HepG2 (cell line): ENCODE measurements around the gene ZC3H4. TPM values are rescaled to one million over a fixed set of nuclear protein-coding genes. Genes with fewer than 3 reads are reported as not detected.

ENCODE experiments used
- ATF1 ChIP-seq: IDR thresholded peaks from 2 replicates; pipeline ENCODE4 v1.6.1; 2016; ENCODE audit warnings: mild to moderate bottlenecking, control low read depth
- NCOA1 ChIP-seq: sonication (generic); formaldehyde crosslinking; IDR thresholded peaks from 2 replicates; pipeline ENCODE4 v1.9.0; 2021; ENCODE audit warnings: missing genetic modification reagents
- NFYB ChIP-seq: sonication (generic); formaldehyde crosslinking; IDR thresholded peaks from 2 replicates; pipeline ENCODE4 v1.4.0; 2020; ENCODE audit warnings: missing genetic modification reagents
- TCF12 ChIP-seq, 2 experiments: fragments of 450-650 bp in 1 of 2; sonication (generic) in 1 of 2; formaldehyde crosslinking in 1 of 2; IDR thresholded peaks; 2 replicates each; pipeline versions ENCODE4 v1.6.1 to v1.8.0; 2017 to 2022; ENCODE audit warnings: antibody characterized with exemption in 1 of 2, mild to moderate bottlenecking in 1 of 2, missing genetic modification reagents in 1 of 2, moderate library complexity in 1 of 2
- ZNF143 ChIP-seq: sonication (generic); formaldehyde crosslinking; IDR thresholded peaks from 2 replicates; pipeline ENCODE4 v1.4.0; 2020; ENCODE audit warnings: missing genetic modification reagents
- ZNF354B ChIP-seq: sonication (generic); formaldehyde crosslinking; IDR thresholded peaks from 2 replicates; pipeline ENCODE4 v1.8.0; 2022; ENCODE audit warnings: mild to moderate bottlenecking, missing genetic modification reagents
- ZNF768 ChIP-seq: sonication (generic); formaldehyde crosslinking; IDR thresholded peaks from 2 replicates; pipeline ENCODE4 v1.4.0; 2020; ENCODE audit warnings: missing genetic modification reagents
- polyA plus RNA-seq, 8 experiments: library from polyadenylated mRNA; depleted of rRNA in 3 of 8; stranded (reverse) in 7 of 8; unstranded in 1 of 8; fragments of >200 nt; fragmentation: Illumina TruSeq in 4 of 8; extraction: Trizol in 4 of 8; gene quantifications; 2 replicates each; pipeline versions ENCODE4 v1.2.1 to v1.2.3, GENCODE V29; 2011 to 2016; ENCODE audit warnings: low read depth in 4 of 8, missing spikeins in 1 of 8, mixed read lengths in 1 of 8; ENCODE audit not compliant: insufficient read depth in 1 of 8
- total RNA-seq, 5 experiments: library from RNA; depleted of rRNA; stranded (reverse); fragments of >200 nt; fragmentation: Illumina TruSeq; extraction: Trizol; gene quantifications; 2 replicates each; pipeline ENCODE4 v1.2.3, GENCODE V29; 2016; ENCODE audit warnings: low read depth in 1 of 5
- TF ChIP-seq, protein P1 (sequence below): sonication (generic); formaldehyde crosslinking; IDR thresholded peaks from 2 replicates; pipeline ENCODE4 v1.4.0; 2020; ENCODE audit warnings: missing genetic modification reagents, mild to moderate bottlenecking, borderline replicate concordance
- TF ChIP-seq, protein P2 (sequence below): sonication (generic); formaldehyde crosslinking; IDR thresholded peaks from 2 replicates; pipeline ENCODE4 v1.4.0; 2020; ENCODE audit warnings: missing genetic modification reagents, borderline replicate concordance
- TF ChIP-seq, protein P3 (sequence below): sonication (generic); formaldehyde crosslinking; IDR thresholded peaks from 2 replicates; pipeline ENCODE4 v1.4.0; 2020; ENCODE audit warnings: mild to moderate bottlenecking, missing genetic modification reagents
- TF ChIP-seq, protein P4 (sequence below): sonication (generic); formaldehyde crosslinking; IDR thresholded peaks from one replicate; pipeline ENCODE4 v1.5.1; 2020; ENCODE audit warnings: mild to moderate bottlenecking, missing genetic modification reagents; ENCODE audit errors: not compliant biosample characterization

The ZC3H4 gene
- total and polyA plus RNA-seq, 2 of the 13 experiments (the other 11 are each of a cell fraction or from before 2014, with no cell fraction given), result 1.8 to 10.7 TPM

DNA sequence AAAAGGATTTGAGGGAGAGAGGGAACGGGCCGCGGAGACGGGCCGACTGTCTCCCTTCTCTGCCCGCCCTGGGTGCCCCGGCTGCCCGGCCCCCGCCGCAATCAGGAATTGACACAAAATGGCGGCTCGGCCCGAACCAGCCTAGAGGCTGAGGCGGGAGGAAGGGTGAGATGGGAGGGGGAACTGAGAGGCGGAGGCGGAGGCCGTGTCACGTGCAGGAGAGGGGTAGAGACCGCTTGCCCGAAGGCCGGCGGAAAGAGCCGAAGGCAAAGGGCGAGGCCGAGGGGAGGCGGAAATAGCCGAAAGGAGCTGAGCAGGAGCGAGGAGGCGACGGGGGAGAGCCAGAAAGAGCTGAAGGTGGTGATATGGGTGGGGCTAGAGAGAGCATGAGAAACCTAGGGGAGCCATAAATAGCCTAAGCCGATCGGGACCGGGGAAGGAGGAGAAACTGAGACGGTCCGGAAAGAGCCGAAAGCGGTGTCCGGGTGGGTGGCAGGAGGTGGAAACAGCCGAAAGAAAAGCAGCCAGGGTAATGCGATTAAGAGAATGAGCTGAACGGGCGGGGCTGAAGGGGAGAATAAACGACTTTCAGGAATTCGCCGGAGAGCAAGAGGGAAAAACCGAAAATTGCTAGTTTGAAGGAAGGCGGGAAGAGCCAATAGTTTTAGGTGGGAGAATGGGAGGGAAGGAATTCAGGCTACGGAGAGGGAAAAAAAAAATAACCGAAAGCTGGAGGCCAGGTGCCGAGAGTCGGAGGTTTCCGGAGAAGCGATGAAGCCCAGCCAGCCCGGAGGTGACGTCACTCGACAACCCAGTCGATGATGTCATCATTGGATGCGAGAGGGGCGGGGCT lies at the start of gene ZC3H4 (continued):
- TF ChIP-seq, protein P1, sequence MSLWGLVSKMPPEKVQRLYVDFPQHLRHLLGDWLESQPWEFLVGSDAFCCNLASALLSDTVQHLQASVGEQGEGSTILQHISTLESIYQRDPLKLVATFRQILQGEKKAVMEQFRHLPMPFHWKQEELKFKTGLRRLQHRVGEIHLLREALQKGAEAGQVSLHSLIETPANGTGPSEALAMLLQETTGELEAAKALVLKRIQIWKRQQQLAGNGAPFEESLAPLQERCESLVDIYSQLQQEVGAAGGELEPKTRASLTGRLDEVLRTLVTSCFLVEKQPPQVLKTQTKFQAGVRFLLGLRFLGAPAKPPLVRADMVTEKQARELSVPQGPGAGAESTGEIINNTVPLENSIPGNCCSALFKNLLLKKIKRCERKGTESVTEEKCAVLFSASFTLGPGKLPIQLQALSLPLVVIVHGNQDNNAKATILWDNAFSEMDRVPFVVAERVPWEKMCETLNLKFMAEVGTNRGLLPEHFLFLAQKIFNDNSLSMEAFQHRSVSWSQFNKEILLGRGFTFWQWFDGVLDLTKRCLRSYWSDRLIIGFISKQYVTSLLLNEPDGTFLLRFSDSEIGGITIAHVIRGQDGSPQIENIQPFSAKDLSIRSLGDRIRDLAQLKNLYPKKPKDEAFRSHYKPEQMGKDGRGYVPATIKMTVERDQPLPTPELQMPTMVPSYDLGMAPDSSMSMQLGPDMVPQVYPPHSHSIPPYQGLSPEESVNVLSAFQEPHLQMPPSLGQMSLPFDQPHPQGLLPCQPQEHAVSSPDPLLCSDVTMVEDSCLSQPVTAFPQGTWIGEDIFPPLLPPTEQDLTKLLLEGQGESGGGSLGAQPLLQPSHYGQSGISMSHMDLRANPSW (CRISPR knock-in tag), result peak; percentile 49; the same call in 1 of the 2 replicates
- TF ChIP-seq NFYB (CRISPR knock-in tag) (no peak), ATF1 (CRISPR knock-in tag) (peak; percentile 93), ZNF354B (CRISPR knock-in tag) (no peak), ZNF143 (CRISPR knock-in tag) (no peak), ZNF768 (peak; percentile 53; the same call in 1 of the 2 replicates), NCOA1 (CRISPR knock-in tag) (no peak), TCF12 (IDR thresholded peaks at IDR 0.05) (no peak), TCF12 (CRISPR knock-in tag; IDR thresholded peaks at IDR 0.05) (peak; percentile 81)
- TF ChIP-seq, protein P2, sequence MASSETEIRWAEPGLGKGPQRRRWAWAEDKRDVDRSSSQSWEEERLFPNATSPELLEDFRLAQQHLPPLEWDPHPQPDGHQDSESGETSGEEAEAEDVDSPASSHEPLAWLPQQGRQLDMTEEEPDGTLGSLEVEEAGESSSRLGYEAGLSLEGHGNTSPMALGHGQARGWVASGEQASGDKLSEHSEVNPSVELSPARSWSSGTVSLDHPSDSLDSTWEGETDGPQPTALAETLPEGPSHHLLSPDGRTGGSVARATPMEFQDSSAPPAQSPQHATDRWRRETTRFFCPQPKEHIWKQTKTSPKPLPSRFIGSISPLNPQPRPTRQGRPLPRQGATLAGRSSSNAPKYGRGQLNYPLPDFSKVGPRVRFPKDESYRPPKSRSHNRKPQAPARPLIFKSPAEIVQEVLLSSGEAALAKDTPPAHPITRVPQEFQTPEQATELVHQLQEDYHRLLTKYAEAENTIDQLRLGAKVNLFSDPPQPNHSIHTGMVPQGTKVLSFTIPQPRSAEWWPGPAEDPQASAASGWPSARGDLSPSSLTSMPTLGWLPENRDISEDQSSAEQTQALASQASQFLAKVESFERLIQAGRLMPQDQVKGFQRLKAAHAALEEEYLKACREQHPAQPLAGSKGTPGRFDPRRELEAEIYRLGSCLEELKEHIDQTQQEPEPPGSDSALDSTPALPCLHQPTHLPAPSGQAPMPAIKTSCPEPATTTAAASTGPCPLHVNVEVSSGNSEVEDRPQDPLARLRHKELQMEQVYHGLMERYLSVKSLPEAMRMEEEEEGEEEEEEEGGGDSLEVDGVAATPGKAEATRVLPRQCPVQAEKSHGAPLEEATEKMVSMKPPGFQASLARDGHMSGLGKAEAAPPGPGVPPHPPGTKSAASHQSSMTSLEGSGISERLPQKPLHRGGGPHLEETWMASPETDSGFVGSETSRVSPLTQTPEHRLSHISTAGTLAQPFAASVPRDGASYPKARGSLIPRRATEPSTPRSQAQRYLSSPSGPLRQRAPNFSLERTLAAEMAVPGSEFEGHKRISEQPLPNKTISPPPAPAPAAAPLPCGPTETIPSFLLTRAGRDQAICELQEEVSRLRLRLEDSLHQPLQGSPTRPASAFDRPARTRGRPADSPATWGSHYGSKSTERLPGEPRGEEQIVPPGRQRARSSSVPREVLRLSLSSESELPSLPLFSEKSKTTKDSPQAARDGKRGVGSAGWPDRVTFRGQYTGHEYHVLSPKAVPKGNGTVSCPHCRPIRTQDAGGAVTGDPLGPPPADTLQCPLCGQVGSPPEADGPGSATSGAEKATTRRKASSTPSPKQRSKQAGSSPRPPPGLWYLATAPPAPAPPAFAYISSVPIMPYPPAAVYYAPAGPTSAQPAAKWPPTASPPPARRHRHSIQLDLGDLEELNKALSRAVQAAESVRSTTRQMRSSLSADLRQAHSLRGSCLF (CRISPR knock-in tag), result no peak; the same call in 1 of the 2 replicates
- TF ChIP-seq, protein P3, sequence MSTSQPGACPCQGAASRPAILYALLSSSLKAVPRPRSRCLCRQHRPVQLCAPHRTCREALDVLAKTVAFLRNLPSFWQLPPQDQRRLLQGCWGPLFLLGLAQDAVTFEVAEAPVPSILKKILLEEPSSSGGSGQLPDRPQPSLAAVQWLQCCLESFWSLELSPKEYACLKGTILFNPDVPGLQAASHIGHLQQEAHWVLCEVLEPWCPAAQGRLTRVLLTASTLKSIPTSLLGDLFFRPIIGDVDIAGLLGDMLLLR (CRISPR knock-in tag), result 0 out of 2 replicates have a peak, but pooled peaks have one; percentile 32
- TF ChIP-seq, protein P4, sequence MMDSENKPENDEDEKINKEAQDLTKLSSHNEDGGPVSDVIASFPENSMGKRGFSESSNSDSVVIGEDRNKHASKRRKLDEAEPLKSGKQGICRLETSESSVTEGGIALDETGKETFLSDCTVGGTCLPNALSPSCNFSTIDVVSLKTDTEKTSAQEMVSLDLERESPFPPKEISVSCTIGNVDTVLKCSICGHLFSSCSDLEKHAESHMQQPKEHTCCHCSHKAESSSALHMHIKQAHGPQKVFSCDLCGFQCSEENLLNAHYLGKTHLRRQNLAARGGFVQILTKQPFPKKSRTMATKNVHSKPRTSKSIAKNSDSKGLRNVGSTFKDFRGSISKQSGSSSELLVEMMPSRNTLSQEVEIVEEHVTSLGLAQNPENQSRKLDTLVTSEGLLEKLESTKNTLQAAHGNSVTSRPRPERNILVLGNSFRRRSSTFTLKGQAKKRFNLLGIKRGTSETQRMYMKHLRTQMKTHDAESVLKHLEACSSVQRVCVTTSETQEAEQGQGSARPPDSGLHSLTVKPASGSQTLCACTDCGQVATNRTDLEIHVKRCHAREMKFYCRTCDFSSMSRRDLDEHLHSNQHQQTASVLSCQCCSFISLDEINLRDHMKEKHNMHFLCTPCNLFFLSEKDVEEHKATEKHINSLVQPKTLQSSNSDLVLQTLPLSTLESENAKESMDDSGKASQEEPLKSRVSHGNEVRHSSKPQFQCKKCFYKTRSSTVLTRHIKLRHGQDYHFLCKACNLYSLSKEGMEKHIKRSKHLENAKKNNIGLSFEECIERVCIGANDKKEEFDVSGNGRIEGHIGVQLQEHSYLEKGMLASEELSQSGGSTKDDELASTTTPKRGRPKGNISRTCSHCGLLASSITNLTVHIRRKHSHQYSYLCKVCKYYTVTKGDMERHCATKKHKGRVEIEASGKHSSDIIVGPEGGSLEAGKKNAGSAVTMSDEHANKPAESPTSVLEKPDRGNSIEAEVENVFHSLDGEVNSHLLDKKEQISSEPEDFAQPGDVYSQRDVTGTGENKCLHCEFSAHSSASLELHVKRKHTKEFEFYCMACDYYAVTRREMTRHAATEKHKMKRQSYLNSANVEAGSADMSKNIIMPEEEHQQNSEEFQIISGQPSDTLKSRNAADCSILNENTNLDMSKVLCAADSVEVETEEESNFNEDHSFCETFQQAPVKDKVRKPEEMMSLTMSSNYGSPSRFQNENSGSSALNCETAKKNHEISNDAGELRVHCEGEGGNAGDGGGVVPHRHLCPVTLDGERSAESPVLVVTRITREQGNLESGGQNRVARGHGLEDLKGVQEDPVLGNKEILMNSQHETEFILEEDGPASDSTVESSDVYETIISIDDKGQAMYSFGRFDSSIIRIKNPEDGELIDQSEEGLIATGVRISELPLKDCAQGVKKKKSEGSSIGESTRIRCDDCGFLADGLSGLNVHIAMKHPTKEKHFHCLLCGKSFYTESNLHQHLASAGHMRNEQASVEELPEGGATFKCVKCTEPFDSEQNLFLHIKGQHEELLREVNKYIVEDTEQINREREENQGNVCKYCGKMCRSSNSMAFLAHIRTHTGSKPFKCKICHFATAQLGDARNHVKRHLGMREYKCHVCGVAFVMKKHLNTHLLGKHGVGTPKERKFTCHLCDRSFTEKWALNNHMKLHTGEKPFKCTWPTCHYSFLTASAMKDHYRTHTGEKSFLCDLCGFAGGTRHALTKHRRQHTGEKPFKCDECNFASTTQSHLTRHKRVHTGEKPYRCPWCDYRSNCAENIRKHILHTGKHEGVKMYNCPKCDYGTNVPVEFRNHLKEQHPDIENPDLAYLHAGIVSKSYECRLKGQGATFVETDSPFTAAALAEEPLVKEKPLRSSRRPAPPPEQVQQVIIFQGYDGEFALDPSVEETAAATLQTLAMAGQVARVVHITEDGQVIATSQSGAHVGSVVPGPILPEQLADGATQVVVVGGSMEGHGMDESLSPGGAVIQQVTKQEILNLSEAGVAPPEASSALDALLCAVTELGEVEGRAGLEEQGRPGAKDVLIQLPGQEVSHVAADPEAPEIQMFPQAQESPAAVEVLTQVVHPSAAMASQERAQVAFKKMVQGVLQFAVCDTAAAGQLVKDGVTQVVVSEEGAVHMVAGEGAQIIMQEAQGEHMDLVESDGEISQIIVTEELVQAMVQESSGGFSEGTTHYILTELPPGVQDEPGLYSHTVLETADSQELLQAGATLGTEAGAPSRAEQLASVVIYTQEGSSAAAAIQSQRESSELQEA (CRISPR knock-in tag), result no peak
